GM03348 (cell line): ENCODE measurements around the gene PTPRR.
A peak's percentile ranks its signal among the peaks of the same experiment; 100 is the strongest.

Source experiments
- DNase-seq: peaks from one replicate; pipeline ENCODE4 v3.0.0; 2012; ENCODE audit warnings: low spot score

Gene PTPRR, protein sequence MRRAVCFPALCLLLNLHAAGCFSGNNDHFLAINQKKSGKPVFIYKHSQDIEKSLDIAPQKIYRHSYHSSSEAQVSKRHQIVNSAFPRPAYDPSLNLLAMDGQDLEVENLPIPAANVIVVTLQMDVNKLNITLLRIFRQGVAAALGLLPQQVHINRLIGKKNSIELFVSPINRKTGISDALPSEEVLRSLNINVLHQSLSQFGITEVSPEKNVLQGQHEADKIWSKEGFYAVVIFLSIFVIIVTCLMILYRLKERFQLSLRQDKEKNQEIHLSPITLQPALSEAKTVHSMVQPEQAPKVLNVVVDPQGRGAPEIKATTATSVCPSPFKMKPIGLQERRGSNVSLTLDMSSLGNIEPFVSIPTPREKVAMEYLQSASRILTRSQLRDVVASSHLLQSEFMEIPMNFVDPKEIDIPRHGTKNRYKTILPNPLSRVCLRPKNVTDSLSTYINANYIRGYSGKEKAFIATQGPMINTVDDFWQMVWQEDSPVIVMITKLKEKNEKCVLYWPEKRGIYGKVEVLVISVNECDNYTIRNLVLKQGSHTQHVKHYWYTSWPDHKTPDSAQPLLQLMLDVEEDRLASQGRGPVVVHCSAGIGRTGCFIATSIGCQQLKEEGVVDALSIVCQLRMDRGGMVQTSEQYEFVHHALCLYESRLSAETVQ

GRCh38 chr12:70920251-70920851 lies at the start of gene PTPRR:
TSS of gene PTPRR (minus strand) at chr12:70920738. CDS start at chr12:70920390, 348 bp downstream.
- no peak for DNase-seq

DNA sequence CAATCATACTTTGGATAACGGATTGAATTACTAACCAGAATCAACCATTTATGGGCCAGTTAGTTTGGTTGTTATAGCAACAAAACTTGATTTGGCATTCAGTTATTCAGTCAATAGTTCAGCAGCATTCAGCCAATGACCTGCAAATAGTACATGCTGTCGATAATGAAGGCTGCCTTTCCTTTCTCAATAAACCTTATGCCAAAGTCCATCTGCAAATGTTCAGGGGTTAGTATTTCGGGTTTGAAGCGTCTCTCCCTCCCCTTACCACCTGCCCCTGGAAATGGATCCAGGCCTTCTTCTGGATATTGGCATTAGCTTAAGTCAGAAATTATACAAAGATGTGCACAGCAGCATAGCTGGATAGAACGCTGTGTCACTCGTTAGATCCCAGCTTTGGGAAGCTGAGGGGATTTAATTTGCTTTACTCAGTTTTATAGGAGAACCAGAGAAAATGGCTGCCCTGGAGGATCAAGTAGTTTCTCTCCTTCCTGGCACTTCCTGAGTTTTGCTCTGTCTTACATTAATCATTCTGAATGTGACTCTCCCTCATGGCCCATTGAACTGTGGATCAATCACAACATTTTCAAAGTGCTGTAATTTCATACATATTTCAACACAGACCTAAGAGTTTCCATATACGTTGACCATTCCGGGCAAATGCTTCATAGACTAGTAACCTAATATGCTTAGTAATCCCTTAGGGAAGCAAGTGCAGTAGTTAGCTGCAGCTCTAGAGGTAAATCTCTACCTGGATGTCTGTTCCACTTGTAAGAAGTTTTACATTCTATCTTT lies 46.7 kb upstream of the PTPRR start:
- DNase-seq: no peak

DNA sequence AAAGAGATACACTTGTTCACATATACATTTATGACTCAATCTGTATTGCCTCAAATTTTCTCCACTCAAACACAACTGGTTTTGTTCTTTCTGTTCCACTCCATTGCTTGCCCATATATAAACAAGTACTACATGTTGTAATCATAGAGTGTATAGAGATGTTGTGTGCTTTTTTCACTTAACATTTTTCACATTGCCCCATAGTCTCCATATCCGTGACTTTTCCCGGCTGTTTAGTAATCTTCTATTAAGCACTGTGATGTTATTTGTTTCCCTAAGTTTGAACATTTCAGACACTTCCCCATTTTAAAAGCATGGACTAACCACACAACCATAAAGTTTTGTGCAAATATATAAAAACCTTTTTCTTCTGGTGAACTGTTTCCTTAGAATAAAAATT lies 45.5 kb upstream of the PTPRR start:
- no peak for DNase-seq

DNA sequence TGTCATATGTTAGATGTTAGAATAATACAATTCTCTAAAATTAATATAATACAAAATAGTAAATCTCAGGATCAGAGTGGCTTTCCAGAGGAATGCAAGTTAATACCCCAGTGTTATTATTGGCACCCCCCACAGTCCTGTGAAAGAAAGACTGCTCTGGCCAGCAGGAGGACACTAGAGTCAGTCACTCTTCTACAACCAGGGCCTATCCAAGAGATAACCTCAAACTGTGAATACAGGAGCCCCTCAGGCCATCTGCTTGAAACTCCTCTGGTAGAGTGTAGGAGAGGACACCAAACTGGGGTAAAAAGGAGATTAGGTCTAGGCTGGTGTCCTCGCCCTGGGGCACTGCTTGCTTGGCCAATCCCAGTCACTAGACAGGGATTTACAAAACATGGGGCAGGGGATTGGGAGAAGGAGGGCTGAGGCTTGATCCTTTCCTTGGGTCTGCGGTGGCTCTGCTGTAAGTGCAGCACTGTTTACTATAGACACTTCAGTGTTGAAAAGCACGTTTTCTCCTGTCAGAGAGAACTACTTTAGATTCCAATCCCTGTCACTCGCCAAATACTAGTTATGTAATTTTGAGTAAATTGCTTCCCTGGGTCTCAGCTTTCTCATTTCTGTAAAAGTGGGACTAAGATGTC lies 44.5 kb upstream of the PTPRR start:
- DNase-seq: no peak

DNA sequence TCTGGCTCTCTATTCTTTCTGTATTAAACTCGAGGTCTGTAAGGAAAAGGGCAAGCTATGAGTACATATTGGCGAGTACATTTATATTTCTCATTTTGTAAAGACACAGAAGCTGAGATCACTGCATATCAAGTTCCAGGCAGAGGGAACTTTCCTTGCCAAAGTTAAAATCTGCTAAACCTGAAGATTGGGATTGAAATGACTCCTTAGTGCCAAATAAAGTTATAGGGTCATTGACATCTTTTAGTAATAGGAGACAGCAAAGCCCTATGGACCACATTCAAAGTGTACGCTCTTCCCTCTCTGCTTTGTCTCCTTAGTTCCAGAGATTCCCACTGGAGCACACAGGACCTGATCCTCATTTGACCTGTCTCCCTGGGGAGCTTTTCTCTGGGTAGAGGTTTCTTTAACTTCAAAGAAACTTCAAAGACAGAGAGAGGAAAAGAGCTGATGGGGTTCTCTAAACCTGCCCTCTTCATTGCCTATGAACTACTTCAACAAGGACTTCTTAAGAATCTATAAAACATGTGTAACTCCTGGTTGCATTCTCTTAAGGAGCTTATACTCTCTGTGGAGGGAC lies 42.6 kb upstream of the PTPRR start:
- no peak for DNase-seq

DNA sequence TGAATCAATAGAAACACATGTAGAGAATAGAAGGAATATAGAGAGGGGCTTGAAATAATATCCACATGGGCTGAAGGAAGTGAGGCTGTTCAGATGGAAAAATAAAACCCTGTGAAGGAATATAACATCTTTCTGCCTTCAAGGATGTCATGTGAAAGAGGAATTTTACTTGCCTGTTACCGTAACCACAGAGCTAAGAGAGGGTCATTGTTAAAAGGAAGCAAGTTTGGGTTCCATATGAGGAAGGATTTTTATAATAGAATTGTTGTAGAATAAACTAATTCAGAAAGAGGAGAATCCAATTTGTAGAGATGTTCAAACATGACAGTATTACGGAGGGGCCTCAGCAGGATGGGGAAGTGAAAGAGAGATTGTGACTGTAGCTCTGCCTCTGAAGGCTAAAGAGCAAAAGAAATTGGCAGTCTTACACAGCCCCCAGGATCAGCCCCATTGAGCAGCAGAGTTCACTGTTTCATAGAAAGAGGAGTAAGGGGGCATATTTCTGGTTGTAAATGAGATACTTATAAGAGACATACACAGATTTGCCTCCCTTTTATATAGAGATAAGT lies 41.8 kb upstream of the PTPRR start:
- DNase-seq: no peak

- no peak for DNase-seq
Observed at GRCh38 chr12:70960484-70960883, 39.9 kb upstream of the PTPRR start.

DNA sequence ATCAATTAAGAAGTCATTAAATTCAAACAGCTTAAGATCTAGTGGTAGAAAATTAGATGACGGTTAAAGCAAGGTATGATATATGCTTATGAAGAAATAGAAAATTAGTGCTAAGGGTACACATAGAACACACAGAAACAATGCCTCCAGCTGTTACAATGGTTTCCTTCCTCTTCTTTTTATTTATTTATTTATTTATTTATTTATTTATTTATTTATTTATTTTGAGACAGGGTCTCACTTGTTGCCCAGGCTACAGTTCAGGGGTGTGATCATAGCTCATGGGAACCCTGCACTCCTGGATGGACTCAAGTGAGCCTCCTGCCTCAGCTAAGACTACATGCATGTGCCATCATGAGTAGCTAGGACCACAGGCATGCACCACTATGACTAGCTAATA lies 34.9 kb upstream of the PTPRR start:
- no peak for DNase-seq

DNA sequence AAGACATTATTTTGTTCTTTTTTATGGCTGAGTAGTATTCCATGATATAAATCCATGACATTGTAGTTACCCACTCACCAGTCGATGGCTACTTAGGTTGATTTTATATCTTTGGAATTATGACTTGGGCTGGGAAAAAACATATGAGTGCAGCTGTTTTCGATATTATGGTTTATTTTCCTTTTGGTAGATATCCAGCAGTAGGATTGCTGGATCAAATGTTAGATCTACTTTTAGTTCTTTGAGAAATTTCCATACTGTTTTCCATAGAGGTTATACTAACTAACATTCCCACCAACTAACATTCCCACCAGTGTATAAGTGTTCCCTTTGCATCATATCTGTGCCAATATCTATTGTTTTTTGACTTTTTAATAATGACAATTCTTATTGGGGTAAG lies 29.9 kb upstream of the PTPRR start:
- no peak for DNase-seq

GRCh38 chr12:70948976-70949336 lies 28.4 kb upstream of the PTPRR start:
- no peak for DNase-seq

DNA sequence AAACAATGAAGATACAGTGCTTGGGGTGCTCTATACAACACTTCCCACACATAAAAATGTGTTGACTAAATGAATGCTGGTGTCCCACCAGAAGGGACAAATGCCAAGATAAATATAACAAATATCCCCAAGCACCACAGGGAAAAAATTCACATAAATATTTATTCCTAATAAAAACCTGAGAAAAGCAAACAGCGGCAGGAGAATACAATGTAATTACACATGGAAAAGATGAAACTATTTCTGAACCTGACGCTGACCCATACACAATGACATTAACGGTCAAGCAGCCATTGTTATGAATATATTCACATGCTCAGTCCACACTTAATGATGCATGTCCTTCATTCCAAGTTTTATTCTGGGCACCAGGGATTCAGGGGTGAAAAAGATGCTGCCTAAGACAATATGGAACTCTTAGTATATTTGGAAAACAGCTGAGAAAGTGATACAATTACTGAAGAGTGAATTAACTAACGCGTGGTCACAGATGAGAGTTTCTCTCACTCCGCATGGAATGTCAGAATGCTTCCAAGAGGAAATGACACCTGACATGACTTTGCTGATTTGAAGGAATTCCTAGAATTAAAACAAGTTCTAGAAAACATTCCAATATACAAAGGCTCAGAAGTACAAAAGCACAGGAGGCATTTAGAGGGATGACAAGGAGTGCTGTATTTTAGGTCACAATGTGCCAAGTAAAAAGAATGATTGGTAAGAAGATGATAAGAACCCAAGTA lies 27.9 kb upstream of the PTPRR start:
- DNase-seq: no peak

DNA sequence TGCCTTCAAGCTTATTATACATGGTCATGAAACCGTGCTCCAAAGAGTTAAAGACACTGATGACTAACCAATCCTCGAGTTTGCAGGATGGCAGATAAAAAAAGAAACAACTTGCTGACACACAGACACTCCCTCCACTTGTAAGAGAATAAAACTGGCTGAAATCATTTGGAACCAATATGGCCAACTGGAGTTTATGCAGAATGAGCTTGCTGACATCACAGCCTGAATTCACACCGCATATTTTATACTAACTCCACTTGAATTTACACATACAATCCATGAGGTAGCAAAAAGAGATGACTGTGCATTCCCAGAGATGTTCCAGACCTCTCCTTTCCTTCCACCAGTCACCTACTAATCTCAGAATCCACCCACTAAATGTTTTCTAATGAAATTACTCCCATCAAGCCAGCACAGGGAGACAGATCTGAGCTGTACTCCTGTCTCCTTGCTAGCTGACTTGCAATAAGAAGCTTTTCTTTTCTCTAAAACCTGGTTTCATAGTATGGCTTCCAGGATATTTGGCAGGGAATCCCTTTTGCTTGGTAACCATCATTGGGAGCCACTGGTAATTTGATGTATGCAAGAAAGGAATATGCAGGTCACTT lies 15.8 kb upstream of the PTPRR start:
- no peak for DNase-seq

DNA sequence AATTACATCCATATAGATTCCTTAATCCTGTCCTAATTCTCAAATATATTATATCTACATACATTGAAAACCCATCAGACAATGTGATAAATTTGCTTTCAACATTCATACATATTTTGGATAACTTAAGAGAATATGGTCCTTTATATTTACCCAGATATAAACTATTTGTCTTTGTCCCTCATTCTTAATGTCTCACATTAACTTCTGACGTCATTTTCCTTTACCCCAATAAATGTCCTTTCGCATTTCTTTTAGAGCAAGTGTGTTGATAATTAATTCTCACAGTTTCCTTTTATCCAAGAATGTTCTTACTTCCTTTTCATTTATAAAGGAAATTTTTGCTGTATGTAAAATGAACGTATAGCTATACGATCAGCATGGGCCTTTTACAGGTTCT lies 12.6 kb upstream of the PTPRR start:
- DNase-seq: no peak

DNA sequence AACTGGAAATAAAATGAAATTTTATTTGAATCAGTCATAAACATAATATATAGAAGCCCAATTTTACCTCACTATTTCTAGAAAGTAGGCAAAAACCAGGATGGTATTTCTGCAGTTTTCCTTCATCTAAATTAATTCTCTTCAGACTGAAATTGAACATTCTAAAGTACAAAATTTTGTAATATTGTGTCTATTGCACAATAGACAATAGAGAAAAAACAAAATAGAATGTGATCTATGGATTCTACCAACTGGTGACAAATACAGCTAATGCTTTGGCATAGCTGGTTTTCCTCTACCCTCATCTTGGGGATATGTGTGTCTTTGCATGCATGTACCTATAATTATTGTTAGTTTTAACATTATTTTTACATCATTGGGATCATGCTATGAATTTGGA lies 8.5 kb upstream of the PTPRR start:
- DNase-seq: no peak

DNA sequence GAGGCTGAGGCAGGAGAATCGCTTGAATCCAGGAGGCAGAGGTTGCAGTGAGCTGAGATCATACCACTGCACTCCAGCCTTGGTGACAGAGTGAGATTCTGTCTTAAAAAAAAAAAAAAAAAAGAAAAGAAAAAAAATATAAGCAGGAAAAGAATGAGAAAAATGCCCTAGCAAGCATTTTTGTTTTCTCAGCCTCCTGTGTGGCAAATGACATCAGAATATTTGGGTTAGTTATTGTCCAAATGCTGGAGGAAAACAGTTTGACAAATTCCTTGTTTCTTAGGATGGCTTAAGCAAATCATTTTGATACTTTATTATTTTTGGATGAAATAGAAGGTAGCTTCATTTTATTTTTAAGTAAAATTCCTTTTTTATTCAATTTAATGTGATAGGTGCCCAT lies 7.5 kb upstream of the PTPRR start:
- no peak for DNase-seq

- DNase-seq: no peak
Observed at GRCh38 chr12:70927356-70927755, 6.8 kb upstream of the PTPRR start.

DNA sequence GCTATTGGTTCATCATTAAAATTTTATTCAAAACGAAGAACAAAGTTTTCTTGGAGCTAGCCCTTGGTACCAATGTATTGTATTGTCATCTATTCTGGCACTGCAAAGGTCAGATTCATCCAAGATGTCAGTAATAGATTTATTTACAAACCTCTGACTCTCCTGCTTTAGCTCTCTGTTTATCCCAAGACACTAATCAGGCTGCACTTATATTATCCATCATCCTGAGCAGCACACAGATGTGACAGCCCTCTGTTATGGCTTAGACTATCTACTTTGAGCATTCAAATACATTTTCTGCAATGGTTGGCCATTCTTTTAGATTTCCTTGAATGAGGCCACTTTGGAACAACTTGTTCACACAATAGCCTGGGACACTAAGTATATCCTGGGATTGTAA lies 5.0 kb upstream of the PTPRR start:
- no peak for DNase-seq

DNA sequence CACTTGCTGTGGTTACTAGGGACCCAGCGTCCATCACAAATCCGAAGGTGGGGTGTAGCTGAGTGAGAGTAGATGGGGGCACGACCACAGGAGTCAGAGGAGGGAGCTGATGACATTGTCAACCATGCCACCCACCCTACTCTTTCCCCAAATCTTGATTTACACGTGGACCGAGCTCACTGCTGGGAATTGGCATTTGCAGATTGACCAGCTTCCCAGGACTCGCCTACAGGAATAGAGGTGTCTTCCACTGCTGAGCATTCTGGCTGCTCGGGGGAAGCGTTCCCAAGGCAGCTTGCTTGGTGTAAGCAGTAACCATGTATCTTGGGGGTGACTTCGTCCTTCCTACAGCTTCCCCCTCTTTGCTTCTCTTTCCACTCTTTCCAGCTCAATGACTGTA lies 353 bp upstream of the PTPRR start:
- no peak for DNase-seq

DNA sequence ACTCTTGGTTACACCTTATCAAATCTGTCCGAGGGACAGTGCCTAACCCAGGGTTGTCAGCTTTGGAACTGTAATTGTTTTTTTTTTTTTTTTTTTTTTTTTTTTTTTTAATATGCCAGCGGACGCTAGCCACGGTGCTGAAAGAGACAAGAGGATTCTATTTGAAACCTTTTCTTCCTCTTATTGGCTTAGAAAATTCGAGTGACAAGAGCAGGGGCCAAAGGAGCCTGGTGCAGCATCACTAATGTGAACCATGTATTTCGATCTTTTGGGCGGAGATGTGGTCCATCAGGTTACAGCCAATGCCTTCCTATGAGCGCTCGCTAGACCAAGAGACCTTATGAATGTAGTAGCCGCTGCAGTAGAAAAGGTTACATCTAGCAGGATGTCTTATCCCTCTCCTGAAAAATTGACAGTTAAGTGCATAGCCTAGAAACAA lies 922 bp downstream of the PTPRR start:
- peak; percentile 19 for DNase-seq

DNA sequence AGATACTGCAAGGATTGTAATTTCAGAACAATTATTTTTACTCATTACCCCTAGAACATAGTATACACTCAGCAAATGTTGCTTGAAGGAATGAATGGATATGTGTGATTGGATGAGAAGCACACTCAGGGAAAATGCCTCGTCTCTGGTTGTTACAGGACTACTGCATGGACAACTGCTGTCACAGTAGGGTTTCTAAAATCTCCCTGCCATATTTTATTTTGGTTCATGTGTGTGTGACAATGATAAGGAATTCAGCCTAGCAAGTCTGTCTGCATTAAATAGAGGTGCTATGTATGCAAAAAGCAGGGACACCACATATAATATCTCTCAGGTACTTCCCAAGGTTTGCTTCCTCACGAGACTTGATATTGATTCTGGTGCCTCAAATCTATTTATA lies 1.4 kb downstream of the PTPRR start:
- DNase-seq: no peak
